Activated CD8-positive, alpha-beta memory T cell treated with anti-CD3 and anti-CD28 coated beads for 4 hours (primary cell): ENCODE results near the gene LUC7L2.
"Not testable (repeated sequence)": the region's sequence is repeated elsewhere in the genome, so short reads cannot be mapped to it uniquely, and the experiment has no call there.

ENCODE experiments used
- DNase-seq, 2 donors: peaks; one replicate each; pipeline ENCODE4 v3.0.0-alpha.2; 2020; ENCODE audit warnings: low read depth in 2 of 2

The LUC7L2 gene

GRCh38 chr7:139357729-139358506 lies 1.8 kb upstream of the LUC7L2 start:
- not testable (repeated sequence) for DNase-seq

GRCh38 chr7:139358541-139359365 lies 941 bp upstream of the LUC7L2 start:
- DNase-seq: no peak

GRCh38 chr7:139360210-139360947 lies 685 bp downstream of the LUC7L2 start:
- peak; percentile 96 to 97 for DNase-seq

GRCh38 chr7:139360948-139361307 lies 1.2 kb downstream of the LUC7L2 start:
- DNase-seq: no peak

- DNase-seq: no peak
Measured at GRCh38 chr7:139361523-139361922, 1.8 kb downstream of the LUC7L2 start.

GRCh38 chr7:139362302-139362701 lies 2.6 kb downstream of the LUC7L2 start:
- DNase-seq: no peak

- no peak for DNase-seq
Measured at GRCh38 chr7:139362981-139363380, 3.3 kb downstream of the LUC7L2 start.

GRCh38 chr7:139365336-139365735 lies 5.6 kb downstream of the LUC7L2 start:
- no peak for DNase-seq

GRCh38 chr7:139366400-139366799 lies 6.7 kb downstream of the LUC7L2 start:
- DNase-seq: no peak

- DNase-seq: no peak
Measured at GRCh38 chr7:139367438-139368155, 7.9 kb downstream of the LUC7L2 start.

- no peak for DNase-seq
Measured at GRCh38 chr7:139370301-139370942, 10.7 kb downstream of the LUC7L2 start.

GRCh38 chr7:139370943-139371313 lies 11.2 kb downstream of the LUC7L2 start:
- no peak for DNase-seq

GRCh38 chr7:139374246-139374645 lies 14.6 kb downstream of the LUC7L2 start:
- no peak for DNase-seq

- no peak for DNase-seq
Measured at GRCh38 chr7:139382439-139382838, 22.7 kb downstream of the LUC7L2 start.

GRCh38 chr7:139384611-139385010 lies 24.9 kb downstream of the LUC7L2 start:
- DNase-seq: no peak

- DNase-seq: no peak
Measured at GRCh38 chr7:139387594-139387993, 27.9 kb downstream of the LUC7L2 start.

GRCh38 chr7:139389091-139389490 lies 29.4 kb downstream of the LUC7L2 start:
- no peak for DNase-seq

GRCh38 chr7:139389774-139390173 lies 30.1 kb downstream of the LUC7L2 start:
- no peak for DNase-seq

GRCh38 chr7:139393621-139394211 lies 34.0 kb downstream of the LUC7L2 start:
- no peak for DNase-seq

- no peak for DNase-seq
Measured at GRCh38 chr7:139394540-139394939, 34.8 kb downstream of the LUC7L2 start.
